GM23338 (cell line): Measurements from ENCODE around the gene FAM3D.

ENCODE experiments used
- ETS1 ChIP-seq: IDR thresholded peaks from 2 replicates; pipeline ENCODE4 v1.6.1; 2016; ENCODE audit warnings: antibody characterized with exemption
- EZH2phosphoT487 ChIP-seq: fragments of 200-600 bp; sonication (generic); IDR thresholded peaks from one replicate; pipeline ENCODE4 v1.8.1; 2018; ENCODE audit warnings: antibody characterized with exemption; ENCODE audit not compliant: unreplicated experiment
- POLR2AphosphoS5 ChIP-seq: IDR thresholded peaks from 2 replicates; pipeline ENCODE4 v1.6.1; 2016; ENCODE audit warnings: antibody characterized with exemption, low read depth
- STAT1 ChIP-seq: IDR thresholded peaks from one replicate; pipeline ENCODE4 v1.6.1; 2016; ENCODE audit warnings: antibody characterized with exemption; ENCODE audit not compliant: unreplicated experiment
- ZNF462 ChIP-seq: fragments of 250-450 bp; sonication (Bioruptor Pico); IDR thresholded peaks from 2 replicates; pipeline ENCODE4 v1.5.0; 2020; ENCODE audit warnings: mild to moderate bottlenecking, moderate library complexity
- TF ChIP-seq, protein P1 (sequence below), 2 experiments: fragments of 200-600 bp in 1 of 2; sonication (generic) in 1 of 2; conservative IDR thresholded peaks; 2 replicates each; pipeline versions ENCODE4 v1.5.1 to v1.6.1; 2016 to 2017; ENCODE audit warnings: antibody characterized with exemption in 2 of 2, low read depth in 2 of 2, mild to moderate bottlenecking in 2 of 2, moderate library complexity in 1 of 2
- TF ChIP-seq, protein P2 (sequence below): IDR thresholded peaks from one replicate; pipeline ENCODE4 v1.6.1; 2018; ENCODE audit warnings: antibody characterized with exemption; ENCODE audit not compliant: unreplicated experiment

- TF ChIP-seq POLR2AphosphoS5 (no peak), ETS1 (no peak), STAT1 (no peak), EZH2phosphoT487 (no peak), ZNF462 (no peak)
- TF ChIP-seq, protein P1, sequence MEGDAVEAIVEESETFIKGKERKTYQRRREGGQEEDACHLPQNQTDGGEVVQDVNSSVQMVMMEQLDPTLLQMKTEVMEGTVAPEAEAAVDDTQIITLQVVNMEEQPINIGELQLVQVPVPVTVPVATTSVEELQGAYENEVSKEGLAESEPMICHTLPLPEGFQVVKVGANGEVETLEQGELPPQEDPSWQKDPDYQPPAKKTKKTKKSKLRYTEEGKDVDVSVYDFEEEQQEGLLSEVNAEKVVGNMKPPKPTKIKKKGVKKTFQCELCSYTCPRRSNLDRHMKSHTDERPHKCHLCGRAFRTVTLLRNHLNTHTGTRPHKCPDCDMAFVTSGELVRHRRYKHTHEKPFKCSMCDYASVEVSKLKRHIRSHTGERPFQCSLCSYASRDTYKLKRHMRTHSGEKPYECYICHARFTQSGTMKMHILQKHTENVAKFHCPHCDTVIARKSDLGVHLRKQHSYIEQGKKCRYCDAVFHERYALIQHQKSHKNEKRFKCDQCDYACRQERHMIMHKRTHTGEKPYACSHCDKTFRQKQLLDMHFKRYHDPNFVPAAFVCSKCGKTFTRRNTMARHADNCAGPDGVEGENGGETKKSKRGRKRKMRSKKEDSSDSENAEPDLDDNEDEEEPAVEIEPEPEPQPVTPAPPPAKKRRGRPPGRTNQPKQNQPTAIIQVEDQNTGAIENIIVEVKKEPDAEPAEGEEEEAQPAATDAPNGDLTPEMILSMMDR (conservative IDR thresholded peaks at IDR 0.05; ENCODE audit: low read depth in 2 of 2) = no peak
- TF ChIP-seq, protein P2, sequence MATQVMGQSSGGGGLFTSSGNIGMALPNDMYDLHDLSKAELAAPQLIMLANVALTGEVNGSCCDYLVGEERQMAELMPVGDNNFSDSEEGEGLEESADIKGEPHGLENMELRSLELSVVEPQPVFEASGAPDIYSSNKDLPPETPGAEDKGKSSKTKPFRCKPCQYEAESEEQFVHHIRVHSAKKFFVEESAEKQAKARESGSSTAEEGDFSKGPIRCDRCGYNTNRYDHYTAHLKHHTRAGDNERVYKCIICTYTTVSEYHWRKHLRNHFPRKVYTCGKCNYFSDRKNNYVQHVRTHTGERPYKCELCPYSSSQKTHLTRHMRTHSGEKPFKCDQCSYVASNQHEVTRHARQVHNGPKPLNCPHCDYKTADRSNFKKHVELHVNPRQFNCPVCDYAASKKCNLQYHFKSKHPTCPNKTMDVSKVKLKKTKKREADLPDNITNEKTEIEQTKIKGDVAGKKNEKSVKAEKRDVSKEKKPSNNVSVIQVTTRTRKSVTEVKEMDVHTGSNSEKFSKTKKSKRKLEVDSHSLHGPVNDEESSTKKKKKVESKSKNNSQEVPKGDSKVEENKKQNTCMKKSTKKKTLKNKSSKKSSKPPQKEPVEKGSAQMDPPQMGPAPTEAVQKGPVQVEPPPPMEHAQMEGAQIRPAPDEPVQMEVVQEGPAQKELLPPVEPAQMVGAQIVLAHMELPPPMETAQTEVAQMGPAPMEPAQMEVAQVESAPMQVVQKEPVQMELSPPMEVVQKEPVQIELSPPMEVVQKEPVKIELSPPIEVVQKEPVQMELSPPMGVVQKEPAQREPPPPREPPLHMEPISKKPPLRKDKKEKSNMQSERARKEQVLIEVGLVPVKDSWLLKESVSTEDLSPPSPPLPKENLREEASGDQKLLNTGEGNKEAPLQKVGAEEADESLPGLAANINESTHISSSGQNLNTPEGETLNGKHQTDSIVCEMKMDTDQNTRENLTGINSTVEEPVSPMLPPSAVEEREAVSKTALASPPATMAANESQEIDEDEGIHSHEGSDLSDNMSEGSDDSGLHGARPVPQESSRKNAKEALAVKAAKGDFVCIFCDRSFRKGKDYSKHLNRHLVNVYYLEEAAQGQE = no peak
Observed at GRCh38 chr3:58688574-58688973, 22.0 kb upstream of the FAM3D start.
